H9 (cell line): ENCODE results near the gene MAPK12. TPM values are rescaled to one million over a fixed set of nuclear protein-coding genes. Genes with fewer than 3 reads are reported as not detected.

Experiments
- DNase-seq: peaks from one replicate; pipeline ENCODE4 v3.0.0-alpha.2; 2017
- H2AFZ ChIP-seq: one replicate; pipeline ENCODE4 v1.6.1; 2013; ENCODE audit warnings: mild to moderate bottlenecking, low read length, control low read depth, moderate library complexity
- H2AK5ac ChIP-seq: 2 replicates; pipeline ENCODE4 v1.6.1; 2013; ENCODE audit warnings: low read length, control low read depth, mixed read lengths; ENCODE audit not compliant: insufficient read length
- H2BK120ac ChIP-seq: one replicate; pipeline ENCODE4 v1.6.1; 2013; ENCODE audit warnings: low read depth, mild to moderate bottlenecking, low read length, control low read depth, inconsistent platforms; ENCODE audit not compliant: poor library complexity, severe bottlenecking
- H2BK12ac ChIP-seq: 2 replicates; pipeline ENCODE4 v1.6.1; 2013; ENCODE audit warnings: low read length, control low read depth, mixed read lengths, low read depth; ENCODE audit not compliant: insufficient read length
- H2BK15ac ChIP-seq: 2 replicates; pipeline ENCODE4 v1.6.1; 2013; ENCODE audit warnings: low read depth, low read length, control low read depth
- H2BK20ac ChIP-seq: one replicate; pipeline ENCODE4 v1.6.1; 2013; ENCODE audit warnings: low read depth, mild to moderate bottlenecking, low read length, control low read depth, inconsistent platforms; ENCODE audit not compliant: poor library complexity, severe bottlenecking
- H2BK5ac ChIP-seq: 2 replicates; pipeline ENCODE4 v1.6.1; 2013; ENCODE audit warnings: low read length, control low read depth, mixed read lengths; ENCODE audit not compliant: insufficient read length
- H3K14ac ChIP-seq: 2 replicates; pipeline ENCODE4 v1.6.1; 2013; ENCODE audit warnings: low read length, control low read depth; ENCODE audit not compliant: insufficient read depth
- H3K18ac ChIP-seq: 2 replicates; pipeline ENCODE4 v1.6.1; 2013; ENCODE audit warnings: low read depth, mild to moderate bottlenecking, mixed read lengths, low read length, control low read depth; ENCODE audit not compliant: insufficient read length
- H3K23ac ChIP-seq: 2 replicates; pipeline ENCODE4 v1.6.1; 2013; ENCODE audit warnings: low read length, control low read depth, mixed read lengths, low read depth; ENCODE audit not compliant: insufficient read length
- H3K23me2 ChIP-seq: 2 replicates; pipeline ENCODE4 v1.6.1; 2013; ENCODE audit warnings: low read depth, mild to moderate bottlenecking, mixed read lengths, low read length, control low read depth; ENCODE audit not compliant: insufficient read length, poor library complexity, severe bottlenecking
- H3K27ac ChIP-seq: 2 replicates; pipeline ENCODE4 v1.5.1; 2013; ENCODE audit warnings: low read length, control low read depth, mixed read lengths, low read depth; ENCODE audit not compliant: insufficient read length
- H3K27me3 ChIP-seq: 2 replicates; pipeline ENCODE4 v1.6.1; 2013; ENCODE audit warnings: low read length, control low read depth, inconsistent platforms; ENCODE audit not compliant: insufficient read depth
- H3K4ac ChIP-seq: 2 replicates; pipeline ENCODE4 v1.6.1; 2013; ENCODE audit warnings: low read depth, mild to moderate bottlenecking, control low read depth, inconsistent platforms, low read length, moderate library complexity
- H3K4me1 ChIP-seq: 2 replicates; pipeline ENCODE4 v1.6.1; 2013; ENCODE audit warnings: low read length, control low read depth, inconsistent platforms; ENCODE audit not compliant: insufficient read depth
- H3K4me2 ChIP-seq: 2 replicates; pipeline ENCODE4 v1.6.1; 2013; ENCODE audit warnings: low read length, control low read depth, mixed read lengths; ENCODE audit not compliant: insufficient read length, insufficient read depth
- H3K56ac ChIP-seq: 2 replicates; pipeline ENCODE4 v1.6.1; 2013; ENCODE audit warnings: low read depth, mild to moderate bottlenecking, mixed read lengths, low read length, control low read depth; ENCODE audit not compliant: insufficient read length
- H3K79me1 ChIP-seq: 2 replicates; pipeline ENCODE4 v1.6.1; 2013; ENCODE audit warnings: low read depth, mild to moderate bottlenecking, moderate library complexity, low read length, control low read depth, inconsistent platforms; ENCODE audit not compliant: insufficient read depth, poor library complexity, severe bottlenecking
- H3K79me2 ChIP-seq: 2 replicates; pipeline ENCODE4 v1.6.1; 2013; ENCODE audit warnings: low read length, control low read depth, inconsistent platforms; ENCODE audit not compliant: insufficient read depth
- H3K9ac ChIP-seq: 2 replicates; pipeline ENCODE4 v1.6.1; 2013; ENCODE audit warnings: low read length, control low read depth, mixed read lengths; ENCODE audit not compliant: insufficient read length; ENCODE audit errors: extremely low read depth
- H3K9me3 ChIP-seq: one replicate; pipeline ENCODE4 v1.6.1; 2013; ENCODE audit warnings: low read depth, low read length, inconsistent platforms; ENCODE audit not compliant: control insufficient read depth
- H3T11ph ChIP-seq: one replicate; pipeline ENCODE4 v1.6.1; 2013; ENCODE audit warnings: mild to moderate bottlenecking, low read length, control low read depth, inconsistent platforms
- H4K20me1 ChIP-seq: one replicate; pipeline ENCODE4 v1.6.1; 2013; ENCODE audit not compliant: control insufficient read depth, insufficient read length, insufficient read depth
- H4K5ac ChIP-seq: 2 replicates; pipeline ENCODE4 v1.6.1; 2013; ENCODE audit warnings: low read depth, mild to moderate bottlenecking, mixed read lengths, low read length, control low read depth; ENCODE audit not compliant: insufficient read length
- H4K8ac ChIP-seq: replicated peaks from 2 replicates; pipeline ENCODE4 v1.6.1; 2013; ENCODE audit warnings: low read length, control low read depth, mixed read lengths, low read depth; ENCODE audit not compliant: insufficient read length
- H4K91ac ChIP-seq: 2 replicates; pipeline ENCODE4 v1.6.1; 2013; ENCODE audit warnings: low read depth, mild to moderate bottlenecking, moderate library complexity, mixed read lengths, low read length, control low read depth; ENCODE audit not compliant: insufficient read length
- H3K27ac Mint-ChIP-seq, 3 experiments: 2 replicates in 2 of 3; 3 replicates in 1 of 3; pipeline ENCODE4 v1.8.0; 2020 to 2021; ENCODE audit warnings: mixed read lengths in 3 of 3, mild to moderate bottlenecking in 1 of 3, moderate library complexity in 1 of 3
- H3K27me3 Mint-ChIP-seq: 2 replicates; pipeline ENCODE4 v1.8.0; 2021; ENCODE audit warnings: low read depth, mild to moderate bottlenecking, moderate library complexity, mixed read lengths
- H3K36me3 Mint-ChIP-seq, 3 experiments: 2 replicates in 2 of 3; 3 replicates in 1 of 3; pipeline ENCODE4 v1.8.0; 2020 to 2021; ENCODE audit warnings: low read depth in 3 of 3, mixed read lengths in 3 of 3; ENCODE audit not compliant: insufficient read depth in 1 of 3
- H3K4me1 Mint-ChIP-seq, 2 experiments: 2 replicates each; pipeline ENCODE4 v1.8.0; 2020; ENCODE audit warnings: mixed read lengths in 2 of 2
- H3K4me3 Mint-ChIP-seq, 2 experiments: 2 replicates in 1 of 2; 3 replicates in 1 of 2; pipeline ENCODE4 v1.8.0; 2020 to 2021; ENCODE audit warnings: mild to moderate bottlenecking in 2 of 2, mixed read lengths in 2 of 2, moderate library complexity in 1 of 2
- H3K9me3 Mint-ChIP-seq, 2 experiments: 2 replicates in 1 of 2; 3 replicates in 1 of 2; pipeline ENCODE4 v1.8.0; 2020; ENCODE audit warnings: mild to moderate bottlenecking in 2 of 2, mixed read lengths in 2 of 2, moderate library complexity in 1 of 2
- WGBS: extraction: QIAGEN DNeasy Blood & Tissue Kit; methylation state at CpG from one replicate; pipeline ENCODE4 v1.1.7; 2013; ENCODE audit warnings: missing lambda C conversion rate, low lambda C conversion rate, mixed read lengths; ENCODE audit not compliant: insufficient read length; ENCODE audit errors: extremely low coverage; 5-methylcytosine and 5-hydroxymethylcytosine counted together
- total RNA-seq: library from RNA; stranded (reverse); gene quantifications from 2 replicates; pipeline ENCODE4 v1.2.1, GENCODE V29; 2021
- TF ChIP-seq, protein P1 (sequence below): fragments of 200-600 bp; sonication (generic); conservative IDR thresholded peaks from 3 replicates; pipeline ENCODE4 v1.8.0; 2021; ENCODE audit warnings: antibody characterized with exemption, mild to moderate bottlenecking

MAPK12 gene
- total RNA-seq, 1 experiment from 2014 or later = 31.3 TPM

DNA sequence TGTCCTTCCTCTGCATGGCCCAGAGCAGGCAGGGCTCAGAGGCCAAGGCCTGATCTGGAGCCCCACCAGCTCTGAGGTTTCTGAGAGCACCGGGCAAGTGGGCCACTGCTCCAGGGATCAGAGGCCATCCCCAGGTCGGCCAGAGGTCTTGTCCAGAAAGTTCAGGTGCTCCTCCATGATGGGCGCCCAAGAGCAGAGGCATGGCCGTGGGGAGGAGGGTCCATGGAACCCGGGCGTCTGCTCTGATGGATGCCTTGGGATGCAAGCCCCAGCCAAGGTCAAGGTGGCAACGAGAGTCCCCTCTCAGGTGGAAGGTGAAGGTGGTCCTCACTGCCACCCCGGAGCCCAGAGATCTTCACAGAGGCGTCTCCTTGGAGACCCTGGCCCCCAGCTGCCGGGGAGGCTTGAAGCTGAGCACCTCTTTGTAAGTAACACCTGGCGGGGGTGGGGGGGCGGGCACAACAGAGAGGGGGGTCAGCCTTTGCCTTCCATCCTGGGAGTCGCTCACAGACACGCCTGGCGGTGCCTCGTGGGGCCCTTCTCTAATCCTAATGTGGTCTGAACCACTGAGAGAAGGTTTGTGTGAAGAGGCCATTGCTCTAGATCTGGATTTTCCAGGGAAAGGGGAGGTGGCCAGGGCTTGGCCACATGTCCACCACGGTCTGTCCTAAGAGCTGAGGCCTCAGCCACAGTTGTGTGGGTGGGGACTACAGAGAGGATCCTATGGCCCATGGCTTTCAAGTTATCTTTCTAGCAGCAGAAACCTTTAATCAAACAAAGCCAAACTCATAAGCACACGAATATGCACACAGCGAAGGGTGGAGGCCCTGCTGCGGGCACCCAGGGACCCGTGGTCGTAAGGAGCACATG is 8.2 kb downstream of the MAPK12 start:
- Mint-ChIP-seq H3K27me3 (peaks cover 2% of the 10 kb centered on the region; the same call in 1 of the 2 replicates), H3K4me1 (peaks cover 3 to 6% of the 10 kb centered on the region in 2 experiments), H3K9me3 (no peaks in the 10 kb centered on the region; a peak in 1 of 5 replicates), H3K4me3 (no peak overlapping the region), H3K27ac (no peak overlapping the region), H3K36me3 (peaks cover 0 to 3% (median 0%) of the 10 kb centered on the region in 3 experiments; a peak in 2 of 7 replicates)
- WGBS = no CpG with 5 or more reads among the region's 22 CpGs
- Histone ChIP-seq H3K79me2 (no peaks in the 10 kb centered on the region), H3K23ac (no peak overlapping the region), H3K18ac (no peak overlapping the region), H3K14ac (no peak overlapping the region), H3K79me1 (no peaks in the 10 kb centered on the region), H3T11ph (no peak overlapping the region), H2BK5ac (no peak overlapping the region), H4K20me1 (no peaks in the 10 kb centered on the region), H3K4me1 (no peaks in the 10 kb centered on the region), H3K56ac (no peak overlapping the region), H3K27ac (no peak overlapping the region), H3K9me3 (no peaks in the 10 kb centered on the region), H4K8ac (no peak overlapping the region), H2AK5ac (no peak overlapping the region), H3K27me3 (no peaks in the 10 kb centered on the region), H3K4me2 (no peak overlapping the region), H3K4ac (no peak overlapping the region), H3K9ac (no peak overlapping the region), H2BK12ac (no peak overlapping the region), H2BK120ac (no peak overlapping the region), H2AFZ (no peak overlapping the region), H4K91ac (no peak overlapping the region), H2BK15ac (no peak overlapping the region), H3K23me2 (peaks cover 15% of the 10 kb centered on the region), H4K5ac (no peak overlapping the region), H2BK20ac (no peak overlapping the region)
- no peak for DNase-seq
- TF ChIP-seq, protein P1, sequence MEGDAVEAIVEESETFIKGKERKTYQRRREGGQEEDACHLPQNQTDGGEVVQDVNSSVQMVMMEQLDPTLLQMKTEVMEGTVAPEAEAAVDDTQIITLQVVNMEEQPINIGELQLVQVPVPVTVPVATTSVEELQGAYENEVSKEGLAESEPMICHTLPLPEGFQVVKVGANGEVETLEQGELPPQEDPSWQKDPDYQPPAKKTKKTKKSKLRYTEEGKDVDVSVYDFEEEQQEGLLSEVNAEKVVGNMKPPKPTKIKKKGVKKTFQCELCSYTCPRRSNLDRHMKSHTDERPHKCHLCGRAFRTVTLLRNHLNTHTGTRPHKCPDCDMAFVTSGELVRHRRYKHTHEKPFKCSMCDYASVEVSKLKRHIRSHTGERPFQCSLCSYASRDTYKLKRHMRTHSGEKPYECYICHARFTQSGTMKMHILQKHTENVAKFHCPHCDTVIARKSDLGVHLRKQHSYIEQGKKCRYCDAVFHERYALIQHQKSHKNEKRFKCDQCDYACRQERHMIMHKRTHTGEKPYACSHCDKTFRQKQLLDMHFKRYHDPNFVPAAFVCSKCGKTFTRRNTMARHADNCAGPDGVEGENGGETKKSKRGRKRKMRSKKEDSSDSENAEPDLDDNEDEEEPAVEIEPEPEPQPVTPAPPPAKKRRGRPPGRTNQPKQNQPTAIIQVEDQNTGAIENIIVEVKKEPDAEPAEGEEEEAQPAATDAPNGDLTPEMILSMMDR = no peak
